Naive thymus-derived CD8-positive, alpha-beta T cell (primary cell): Measurements from ENCODE around the gene TBC1D4. TPM values are rescaled to one million over a fixed set of nuclear protein-coding genes. Genes with fewer than 3 reads are reported as not detected.
A peak's percentile ranks its signal among the peaks of the same experiment; 100 is the strongest.

Experiments
- ATAC-seq, 2 donors: fragments of 150-1000 bp; cut with Tn5 transposase in 1 of 2; sonication (Bioruptor Pico), chemical (Tn5 transposase) in 1 of 2; 1 replicate in 1 of 2; 2 replicates in 1 of 2; pipeline ENCODE4 v1.10.0; 2021; ENCODE audit warnings: mild to moderate bottlenecking in 2 of 2, moderate library complexity in 2 of 2
- POLR2A ChIA-PET: fragments of 350-600 bp; sonication (Branson Sonifier 250); formaldehyde crosslinking; loops from one replicate; lab custom pipeline; 2021; ENCODE audit warnings: antibody characterized with exemption; lab: Charles Lee
- DNase-seq, 10 donors: peaks; one replicate each; pipeline versions ENCODE4 v3.0.0 to v3.0.0-alpha.2; 2020 to 2022
- H3K27ac Mint-ChIP-seq, 10 donors: one replicate each; pipeline ENCODE4 v1.8.0; 2020 to 2022; ENCODE audit warnings: mild to moderate bottlenecking in 10 of 10, mixed read lengths in 10 of 10, moderate library complexity in 4 of 10, inconsistent platforms in 1 of 10
- H3K27me3 Mint-ChIP-seq, 5 donors: one replicate each; pipeline ENCODE4 v1.8.0; 2021 to 2022; ENCODE audit warnings: mixed read lengths in 5 of 5
- H3K36me3 Mint-ChIP-seq, 3 donors: one replicate each; pipeline ENCODE4 v1.8.0; 2020 to 2022; ENCODE audit warnings: mixed read lengths in 3 of 3, mild to moderate bottlenecking in 2 of 3, inconsistent platforms in 1 of 3
- H3K4me1 Mint-ChIP-seq, 4 donors: one replicate each; pipeline ENCODE4 v1.8.0; 2021 to 2022; ENCODE audit warnings: mixed read lengths in 4 of 4
- H3K4me3 Mint-ChIP-seq, 10 donors: one replicate each; pipeline ENCODE4 v1.8.0; 2020 to 2022; ENCODE audit warnings: mild to moderate bottlenecking in 10 of 10, mixed read lengths in 10 of 10, moderate library complexity in 6 of 10, inconsistent platforms in 1 of 10
- H3K9me3 Mint-ChIP-seq, 9 donors: one replicate each; pipeline ENCODE4 v1.8.0; 2020 to 2022; ENCODE audit warnings: mixed read lengths in 9 of 9, mild to moderate bottlenecking in 3 of 9, inconsistent platforms in 1 of 9, moderate library complexity in 1 of 9
- polyA plus RNA-seq, 3 donors: library from polyadenylated mRNA; unstranded; fragments of 300-500 nt; fragmentation: Illumina TruSeq; gene quantifications; one replicate each; pipeline ENCODE4 v1.2.3, GENCODE V29; 2021
- total RNA-seq, 8 experiments: library from RNA in 2 of 8; stranded (reverse) in 2 of 8; gene quantifications; one replicate each; pipeline ENCODE4 v1.2.3 and lab custom pipeline; 2021 to 2026

Gene TBC1D4
- total and polyA plus RNA-seq, 5 experiments from 2014 or later, result 11.8 to 58.1 (median 19.3) TPM

GRCh38 chr13:75329097-75329496 is 152.9 kb downstream of the TBC1D4 start:
- DNase-seq, result no peak
- peaks cover 2 to 38% (median 27%) of the 10 kb centered on the region in 4 donors for H3K4me1 Mint-ChIP-seq
- peak overlapping the region in 6 of 10 donors; percentile 16 to 80 (median 26) for H3K27ac Mint-ChIP-seq
- no peaks in the 10 kb centered on the region for H3K36me3 Mint-ChIP-seq
- POLR2A ChIA-PET, result no interaction called here
- no peaks in the 10 kb centered on the region for H3K27me3 Mint-ChIP-seq
- no peak overlapping the region for H3K4me3 Mint-ChIP-seq
- no peak for ATAC-seq
- no peaks in the 10 kb centered on the region for H3K9me3 Mint-ChIP-seq

GRCh38 chr13:75327135-75327510 is 154.8 kb downstream of the TBC1D4 start:
- H3K4me3 Mint-ChIP-seq, result peak overlapping the region; percentile 90 to 96 (median 94)
- peak overlapping the region; percentile 90 to 100 (median 98) for H3K27ac Mint-ChIP-seq
- no peaks in the 10 kb centered on the region for H3K9me3 Mint-ChIP-seq
- DNase-seq (peak in 2 of 10 donors; percentile 3 to 20), ATAC-seq (peak; percentile 31 to 50)
- no peaks in the 10 kb centered on the region for H3K27me3 Mint-ChIP-seq
- H3K36me3 Mint-ChIP-seq, result peaks cover 0 to 3% (median under 1%) of the 10 kb centered on the region in 3 donors
- peaks cover 6 to 58% (median 44%) of the 10 kb centered on the region in 4 donors for H3K4me1 Mint-ChIP-seq
- POLR2A ChIA-PET, result interaction anchor here (0.6 to 2.3 kb wide), 8 partner anchors 10 to 1700 kb away, joined by 3 to 10 read pairs (median 6); partner anchors contain the start of genes CLN5, COMMD6, FBXL3 and KCTD12

GRCh38 chr13:75326173-75327134 is 155.5 kb downstream of the TBC1D4 start:
- peak overlapping the region; percentile 90 to 96 (median 94) for H3K4me3 Mint-ChIP-seq
- ATAC-seq (peak; percentile 91), DNase-seq (peak; percentile 12 to 88 (median 64))
- H3K36me3 Mint-ChIP-seq, result peaks cover 0 to 8% (median 7%) of the 10 kb centered on the region in 3 donors
- H3K27me3 Mint-ChIP-seq, result no peaks in the 10 kb centered on the region
- peak overlapping the region; percentile 90 to 100 (median 98) for H3K27ac Mint-ChIP-seq
- peaks cover 6 to 64% (median 50%) of the 10 kb centered on the region in 4 donors for H3K4me1 Mint-ChIP-seq
- H3K9me3 Mint-ChIP-seq, result no peaks in the 10 kb centered on the region
- POLR2A ChIA-PET, result interaction anchor here (0.6 to 2.3 kb wide), 13 partner anchors 10 to 1700 kb away, joined by 3 to 10 read pairs (median 5); partner anchors contain the start of genes CLN5, COMMD6, FBXL3 and KCTD12

GRCh38 chr13:75325711-75326110 is 156.3 kb downstream of the TBC1D4 start:
- peak overlapping the region; percentile 90 to 100 (median 98) for H3K27ac Mint-ChIP-seq
- POLR2A ChIA-PET, result interaction anchor here (0.6 to 2.3 kb wide), 8 partner anchors 9 to 1701 kb away, joined by 3 to 10 read pairs (median 5); partner anchors contain the start of gene FBXL3
- DNase-seq (no peak), ATAC-seq (no peak)
- H3K9me3 Mint-ChIP-seq, result no peaks in the 10 kb centered on the region
- peaks cover 6 to 70% (median 54%) of the 10 kb centered on the region in 4 donors for H3K4me1 Mint-ChIP-seq
- peak overlapping the region; percentile 90 to 96 (median 94) for H3K4me3 Mint-ChIP-seq
- no peaks in the 10 kb centered on the region for H3K27me3 Mint-ChIP-seq
- H3K36me3 Mint-ChIP-seq, result peaks cover 4 to 11% (median 8%) of the 10 kb centered on the region in 3 donors

GRCh38 chr13:75324413-75324940 is 157.5 kb downstream of the TBC1D4 start:
- Mint-ChIP-seq H3K36me3 (peaks cover 4 to 16% (median 8%) of the 10 kb centered on the region in 3 donors), H3K4me1 (peaks cover 6 to 70% (median 54%) of the 10 kb centered on the region in 4 donors), H3K4me3 (peak overlapping the region; percentile 74 to 96 (median 92)), H3K9me3 (no peaks in the 10 kb centered on the region), H3K27me3 (no peaks in the 10 kb centered on the region), H3K27ac (peak overlapping the region; percentile 76 to 99 (median 98))
- ATAC-seq (no peak), DNase-seq (no peak)
- POLR2A ChIA-PET, result no interaction called here

GRCh38 chr13:75321084-75321483 is 160.9 kb downstream of the TBC1D4 start:
- no peak for ATAC-seq
- no peak for DNase-seq
- Mint-ChIP-seq H3K4me3 (peak overlapping the region in 1 of 10 donors; percentile 22), H3K9me3 (no peaks in the 10 kb centered on the region), H3K27ac (no peak overlapping the region), H3K36me3 (peaks cover 4 to 20% (median 12%) of the 10 kb centered on the region in 3 donors), H3K4me1 (peaks cover 10 to 72% (median 62%) of the 10 kb centered on the region in 4 donors), H3K27me3 (no peaks in the 10 kb centered on the region)
- POLR2A ChIA-PET, result no interaction called here

GRCh38 chr13:75319254-75319653 is 162.7 kb downstream of the TBC1D4 start:
- no peaks in the 10 kb centered on the region for H3K27me3 Mint-ChIP-seq
- no peaks in the 10 kb centered on the region for H3K9me3 Mint-ChIP-seq
- peaks cover 10 to 64% (median 51%) of the 10 kb centered on the region in 4 donors for H3K4me1 Mint-ChIP-seq
- H3K4me3 Mint-ChIP-seq, result no peak overlapping the region
- peak overlapping the region in 1 of 10 donors; percentile 66 for H3K27ac Mint-ChIP-seq
- ATAC-seq, result no peak
- POLR2A ChIA-PET, result no interaction called here
- H3K36me3 Mint-ChIP-seq, result peaks cover 4 to 20% (median 12%) of the 10 kb centered on the region in 3 donors
- DNase-seq, result no peak

- DNase-seq (no peak), ATAC-seq (peak; percentile 42 to 65)
- Mint-ChIP-seq H3K27ac (peak overlapping the region in 9 of 10 donors; percentile 9 to 71 (median 29)), H3K9me3 (no peaks in the 10 kb centered on the region), H3K4me1 (peaks cover 6 to 55% (median 42%) of the 10 kb centered on the region in 4 donors), H3K4me3 (peak overlapping the region in 6 of 10 donors; percentile 3 to 52 (median 24)), H3K27me3 (no peaks in the 10 kb centered on the region), H3K36me3 (peaks cover 4 to 20% (median 12%) of the 10 kb centered on the region in 3 donors)
- POLR2A ChIA-PET, result no interaction called here
These were observed 163.7 kb downstream of the TBC1D4 start for GRCh38 chr13:75318138-75318833.

GRCh38 chr13:75316427-75316826 is 165.5 kb downstream of the TBC1D4 start:
- Mint-ChIP-seq H3K36me3 (peaks cover 4 to 30% (median 17%) of the 10 kb centered on the region in 3 donors), H3K4me1 (peaks cover 10 to 48% (median 29%) of the 10 kb centered on the region in 4 donors), H3K4me3 (peak overlapping the region in 3 of 10 donors; percentile 10 to 23 (median 14)), H3K27ac (peak overlapping the region in 2 of 10 donors; percentile 15 to 38), H3K27me3 (no peaks in the 10 kb centered on the region), H3K9me3 (no peaks in the 10 kb centered on the region)
- no peak for ATAC-seq
- DNase-seq, result no peak
- POLR2A ChIA-PET, result interaction anchor here (2.1 kb wide), 1 partner anchor 10 kb away, joined by 8 read pairs; no protein-coding TSS in a partner anchor

- POLR2A ChIA-PET, result no interaction called here
- Mint-ChIP-seq H3K36me3 (peaks cover 12 to 46% (median 32%) of the 10 kb centered on the region in 3 donors), H3K27me3 (no peaks in the 10 kb centered on the region), H3K27ac (peak overlapping the region in 2 of 10 donors; percentile 24 to 60), H3K4me3 (no peak overlapping the region), H3K9me3 (no peaks in the 10 kb centered on the region), H3K4me1 (peaks cover 6 to 32% (median 21%) of the 10 kb centered on the region in 4 donors)
- ATAC-seq (peak in 1 of 2 donors; percentile 42), DNase-seq (no peak)
These were observed 169.0 kb downstream of the TBC1D4 start for GRCh38 chr13:75312884-75313520.

- no peaks in the 10 kb centered on the region for H3K27me3 Mint-ChIP-seq
- peaks cover 20 to 71% (median 51%) of the 10 kb centered on the region in 3 donors for H3K36me3 Mint-ChIP-seq
- DNase-seq, result no peak
- peaks cover 0 to 13% (median 10%) of the 10 kb centered on the region in 4 donors for H3K4me1 Mint-ChIP-seq
- no peak for ATAC-seq
- no peak overlapping the region for H3K4me3 Mint-ChIP-seq
- peak overlapping the region in 3 of 10 donors; percentile 57 to 66 (median 63) for H3K27ac Mint-ChIP-seq
- peaks cover 0 to 3% (median 0%) of the 10 kb centered on the region in 9 donors for H3K9me3 Mint-ChIP-seq
- POLR2A ChIA-PET, result no interaction called here
These were observed 171.9 kb downstream of the TBC1D4 start for GRCh38 chr13:75309981-75310580.
